ENCODE results near the gene AMDHD2. TPM values are rescaled to one million over a fixed set of nuclear protein-coding genes. Genes with fewer than 3 reads are reported as not detected.

AMDHD2 gene
- total RNA-seq, 1 donor from 2014 or later = 25.5 TPM

- peak in 1 of 2 donors; percentile 85 for DNase-seq (ENCODE audit: extremely low spot score in 2 of 2)
- Histone ChIP-seq H3K36me3 (peaks cover 0 to 34% of the 10 kb centered on the region in 2 donors), H3K4me3 (no peak overlapping the region), H3K27me3 (no peaks in the 10 kb centered on the region), H3K9me3 (no peaks in the 10 kb centered on the region), H3K4me1 (peaks cover 17% of the 10 kb centered on the region), H3K27ac (no peak overlapping the region)
- TF ChIP-seq POLR2A (IDR thresholded peaks at IDR 0.05) (no peak), POLR2AphosphoS5 (IDR thresholded peaks at IDR 0.05; ENCODE audit: insufficient read depth in 1 of 2, low read depth in 1 of 2) (no peak), CTCF (IDR thresholded peaks at IDR 0.05) (no peak)
- intact Hi-C loops (cut with DNase I) = no loop called here
These were observed 8.2 kb downstream of the AMDHD2 start for GRCh38 chr16:2528161-2529060.

GRCh38 chr16:2529061-2529931, 9.1 kb downstream of the AMDHD2 start:
- intact Hi-C loops (cut with DNase I) = no loop called here
- peaks cover 17% of the 10 kb centered on the region for H3K4me1 ChIP-seq
- no peak for DNase-seq (ENCODE audit: extremely low spot score in 2 of 2)
- no peaks in the 10 kb centered on the region for H3K9me3 ChIP-seq
- peaks cover 0 to 31% of the 10 kb centered on the region in 2 donors for H3K36me3 ChIP-seq
- no peak overlapping the region for H3K27ac ChIP-seq
- H3K27me3 ChIP-seq = no peaks in the 10 kb centered on the region
- no peak overlapping the region for H3K4me3 ChIP-seq
- TF ChIP-seq POLR2A (IDR thresholded peaks at IDR 0.05) (no peak), CTCF (IDR thresholded peaks at IDR 0.05) (no peak), POLR2AphosphoS5 (IDR thresholded peaks at IDR 0.05; ENCODE audit: insufficient read depth in 1 of 2, low read depth in 1 of 2) (no peak)

GRCh38 chr16:2529961-2530628, 9.9 kb downstream of the AMDHD2 start:
- intact Hi-C loops (cut with DNase I) = no loop called here
- no peak for TF ChIP-seq CTCF (IDR thresholded peaks at IDR 0.05)
- no peak for TF ChIP-seq POLR2AphosphoS5 (IDR thresholded peaks at IDR 0.05; ENCODE audit: insufficient read depth in 1 of 2, low read depth in 1 of 2)
- no peak for TF ChIP-seq POLR2A (IDR thresholded peaks at IDR 0.05)
- Histone ChIP-seq H3K27ac (no peak overlapping the region), H3K27me3 (no peaks in the 10 kb centered on the region), H3K36me3 (peaks cover 0 to 26% of the 10 kb centered on the region in 2 donors), H3K9me3 (no peaks in the 10 kb centered on the region), H3K4me1 (peaks cover 17% of the 10 kb centered on the region), H3K4me3 (no peak overlapping the region)
- DNase-seq (ENCODE audit: extremely low spot score in 2 of 2) = peak in 1 of 2 donors; percentile 83

GRCh38 chr16:2530629-2531318, 10.6 kb downstream of the AMDHD2 start:
- H3K9me3 ChIP-seq = no peaks in the 10 kb centered on the region
- no peak for DNase-seq (ENCODE audit: extremely low spot score in 2 of 2)
- H3K36me3 ChIP-seq = peaks cover 0 to 26% of the 10 kb centered on the region in 2 donors
- intact Hi-C loops (cut with DNase I) = no loop called here
- peak overlapping the region; percentile 99 for H3K27ac ChIP-seq
- H3K27me3 ChIP-seq = no peaks in the 10 kb centered on the region
- H3K4me3 ChIP-seq = no peak overlapping the region
- H3K4me1 ChIP-seq = peaks cover 17% of the 10 kb centered on the region
- TF ChIP-seq CTCF (IDR thresholded peaks at IDR 0.05) = no peak
- TF ChIP-seq POLR2A (IDR thresholded peaks at IDR 0.05) = no peak
- TF ChIP-seq POLR2AphosphoS5 (IDR thresholded peaks at IDR 0.05; ENCODE audit: insufficient read depth in 1 of 2, low read depth in 1 of 2) = no peak
